SKM-1 (cell line): ENCODE data around the gene NELFCD.

Source experiments
- DNase-seq: peaks from one replicate; lab custom pipeline; 2025; ENCODE audit not compliant: unreplicated experiment; lab: John Stamatoyannopoulos, UW

Gene NELFCD

DNA sequence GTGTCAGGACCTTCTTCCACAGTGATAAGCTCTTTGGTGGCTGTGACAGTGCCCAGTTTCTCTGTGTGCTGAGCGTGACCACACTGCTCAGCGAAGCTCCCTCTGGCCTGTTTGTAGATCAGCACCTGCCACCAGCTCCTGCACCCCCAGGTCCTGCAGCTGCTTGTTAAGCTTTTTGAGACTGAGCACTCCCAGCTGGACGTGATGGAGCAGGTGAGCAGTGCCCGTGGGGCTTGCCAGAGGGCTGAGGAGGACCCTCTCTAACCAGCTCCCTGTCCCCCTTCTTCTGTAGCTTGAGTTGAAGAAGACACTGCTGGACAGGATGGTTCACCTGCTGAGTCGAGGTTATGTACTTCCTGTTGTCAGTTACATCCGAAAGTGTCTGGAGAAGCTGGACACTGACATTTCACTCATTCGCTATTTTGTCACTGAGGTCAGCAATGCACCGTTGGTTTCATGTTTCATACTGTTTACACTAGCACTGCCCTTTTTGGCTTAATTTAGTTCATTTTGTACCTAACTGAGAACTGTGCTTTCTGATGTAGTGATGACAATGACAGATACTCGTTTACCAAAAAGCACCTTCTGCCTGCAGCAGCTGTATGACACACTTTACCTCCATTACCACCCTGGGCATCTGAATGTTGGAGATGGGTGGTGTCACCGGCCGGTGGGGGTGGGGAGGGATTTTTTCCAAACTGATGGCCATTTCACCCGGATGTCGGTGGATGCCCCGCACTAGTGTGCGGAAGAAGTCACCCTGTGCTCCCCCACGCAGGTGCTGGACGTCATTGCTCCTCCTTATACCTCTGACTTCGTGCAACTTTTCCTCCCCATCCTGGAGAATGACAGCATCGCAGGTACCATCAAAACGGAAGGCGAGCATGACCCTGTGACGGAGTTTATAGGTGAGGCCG lies 12.5 kb downstream of the NELFCD start:
- no peak for DNase-seq

DNA sequence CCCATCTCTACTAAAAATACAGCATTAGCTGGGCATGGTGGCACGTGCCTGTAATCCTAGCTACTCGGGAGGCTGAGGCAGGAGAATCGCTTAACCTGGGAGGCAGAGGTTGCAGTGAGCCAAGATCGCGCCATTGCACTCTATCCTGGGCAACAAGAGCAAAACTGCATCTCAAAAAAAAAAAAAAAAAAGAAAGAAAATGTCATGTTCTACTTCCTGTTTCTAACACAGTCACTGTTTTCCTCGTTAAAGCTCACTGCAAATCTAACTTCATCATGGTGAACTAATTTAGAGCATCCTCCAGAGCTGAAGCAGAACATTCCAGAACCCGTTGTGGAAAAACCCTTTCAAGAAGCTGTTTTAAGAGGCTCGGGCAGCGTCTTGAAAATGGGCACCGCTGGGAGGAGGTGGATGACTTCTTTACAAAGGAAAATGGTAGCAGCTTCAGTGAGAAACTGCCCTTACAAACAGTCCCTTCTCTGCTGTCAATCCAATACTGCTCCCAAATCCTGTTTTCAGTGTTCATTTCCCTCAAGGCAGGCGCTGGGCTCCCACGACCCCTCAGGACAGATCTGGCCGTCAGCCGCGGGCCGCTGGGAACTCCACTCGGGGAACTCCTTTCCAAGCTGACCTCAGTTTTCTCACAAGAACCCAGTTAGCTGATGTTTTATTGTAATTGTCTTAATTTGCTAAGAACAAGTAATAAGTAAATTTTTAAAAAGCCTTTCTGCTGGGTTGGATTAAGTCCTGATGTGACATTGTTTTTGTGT lies 13.5 kb downstream of the NELFCD start:
- DNase-seq = no peak

DNA sequence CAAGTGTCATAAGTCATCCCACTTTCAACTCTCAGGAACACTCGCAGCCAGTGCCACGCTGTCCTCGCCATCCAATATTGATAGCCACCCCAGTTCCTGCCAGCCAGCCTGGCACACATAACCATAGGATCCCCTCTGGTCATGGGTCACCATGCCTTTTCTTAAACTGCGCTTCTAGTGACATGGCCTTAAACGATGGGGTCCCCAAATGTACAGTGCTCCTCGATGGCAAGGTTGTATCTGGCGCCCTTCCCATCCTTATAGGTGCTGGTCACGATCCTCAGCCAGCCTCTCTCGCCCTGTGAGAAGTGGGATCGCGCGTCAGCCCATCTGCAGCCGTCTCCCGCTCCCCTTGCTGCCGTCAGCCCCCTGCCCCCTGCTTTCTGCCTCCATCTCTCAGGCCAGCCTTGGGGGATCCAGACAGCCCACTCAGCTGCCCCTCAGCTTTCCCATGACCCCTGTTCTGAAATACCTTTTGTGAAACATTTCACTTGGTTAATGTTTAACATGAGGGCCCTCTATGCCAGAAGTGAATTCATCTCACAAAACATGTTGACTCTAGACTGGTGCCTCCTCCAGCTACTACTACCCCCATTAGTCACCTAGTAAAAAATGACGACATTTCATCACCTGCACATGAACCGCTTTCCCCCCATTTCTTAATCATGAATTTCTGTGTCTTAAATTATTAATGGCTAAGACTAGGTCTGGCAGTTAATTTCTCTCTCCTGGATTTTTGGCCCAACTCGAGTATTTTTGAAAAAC lies 14.6 kb downstream of the NELFCD start:
- no peak for DNase-seq

DNA sequence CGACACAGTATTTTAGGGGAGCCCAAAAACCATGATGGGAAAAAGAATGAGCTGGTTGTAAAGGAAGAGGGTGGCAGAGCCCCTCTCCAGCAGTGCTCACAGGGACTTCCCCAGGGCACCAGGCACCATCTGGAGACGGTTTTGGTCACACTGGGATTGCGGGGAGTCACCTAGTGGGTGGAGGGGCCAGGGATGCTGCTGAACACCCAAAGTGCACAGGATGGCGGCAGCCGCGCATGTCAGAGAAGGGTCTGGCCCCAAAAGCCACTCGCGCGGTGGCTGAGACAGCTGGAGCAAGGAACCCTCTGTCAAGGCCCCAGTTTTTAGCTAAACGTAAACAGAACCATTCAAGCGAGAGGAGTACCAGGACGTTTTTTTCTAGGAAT lies 15.2 kb downstream of the NELFCD start:
- no peak for DNase-seq

DNA sequence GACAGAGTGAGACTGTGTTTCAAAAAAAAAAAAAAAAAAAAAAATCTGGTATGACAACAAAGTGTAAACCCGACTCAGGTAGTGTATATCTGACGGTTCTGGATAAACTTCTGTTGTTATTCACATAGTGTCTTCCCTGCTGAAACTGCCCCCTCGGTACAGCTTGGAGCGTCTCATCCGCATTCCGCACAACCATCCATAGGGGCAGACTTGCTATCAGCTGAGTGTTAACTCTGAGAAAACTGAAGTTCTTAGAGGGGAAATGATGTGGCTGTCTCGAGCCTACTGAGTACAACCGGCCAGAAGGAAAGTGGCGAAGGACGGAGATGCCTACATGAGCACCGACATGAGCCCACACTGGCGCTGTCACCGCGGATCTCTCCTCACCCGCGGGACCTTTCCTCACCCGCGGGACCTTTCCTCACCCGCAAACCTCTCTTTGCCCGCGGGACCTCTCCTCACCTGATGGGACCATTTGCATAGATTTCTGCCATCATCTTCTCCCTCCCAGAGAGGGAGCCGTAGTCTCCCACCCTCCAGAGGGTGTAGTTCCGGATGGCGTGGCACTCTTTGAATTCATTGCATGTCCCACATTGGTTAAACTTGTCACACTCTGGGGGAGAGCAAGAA lies 16.2 kb downstream of the NELFCD start:
- DNase-seq = no peak

DNA sequence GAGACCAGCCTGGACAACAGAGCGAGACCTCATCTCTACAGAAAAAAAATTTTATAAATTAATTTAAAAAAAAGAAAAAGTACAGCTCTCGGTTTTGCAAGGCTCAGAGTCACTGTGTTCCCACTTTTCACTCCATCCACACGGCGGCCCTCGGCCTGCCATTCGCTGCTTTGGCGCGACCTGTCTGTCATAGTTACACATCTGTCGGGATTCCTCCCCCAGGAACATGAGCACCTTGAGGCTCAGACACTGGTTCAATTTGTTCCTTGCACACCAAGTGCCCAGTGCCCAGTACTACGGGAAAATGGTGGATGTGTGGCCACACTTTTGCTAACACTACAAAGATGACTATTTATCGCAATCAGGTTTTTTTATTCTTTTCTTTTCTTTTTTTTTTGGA lies 17.6 kb downstream of the NELFCD start:
- no peak for DNase-seq

DNA sequence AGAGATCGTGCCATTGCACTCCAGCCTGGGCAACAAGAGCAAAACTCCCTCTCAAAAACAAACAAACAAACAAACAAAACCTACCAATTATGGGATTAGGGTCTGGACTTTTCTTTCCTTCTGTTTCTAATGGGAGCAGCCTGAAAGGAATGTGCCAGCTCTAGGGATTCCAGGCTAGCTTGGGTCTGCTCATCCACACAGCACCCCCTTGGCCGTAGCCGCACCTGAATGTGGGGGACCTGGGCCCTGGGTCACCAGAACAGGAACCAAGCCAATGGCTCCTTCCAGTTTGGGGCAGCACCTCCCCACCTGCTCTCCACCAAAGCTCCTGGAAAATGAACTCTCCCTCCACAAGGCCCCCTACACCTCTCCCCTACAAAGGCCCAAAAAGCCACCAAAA lies 19.3 kb downstream of the NELFCD start:
- no peak for DNase-seq

DNA sequence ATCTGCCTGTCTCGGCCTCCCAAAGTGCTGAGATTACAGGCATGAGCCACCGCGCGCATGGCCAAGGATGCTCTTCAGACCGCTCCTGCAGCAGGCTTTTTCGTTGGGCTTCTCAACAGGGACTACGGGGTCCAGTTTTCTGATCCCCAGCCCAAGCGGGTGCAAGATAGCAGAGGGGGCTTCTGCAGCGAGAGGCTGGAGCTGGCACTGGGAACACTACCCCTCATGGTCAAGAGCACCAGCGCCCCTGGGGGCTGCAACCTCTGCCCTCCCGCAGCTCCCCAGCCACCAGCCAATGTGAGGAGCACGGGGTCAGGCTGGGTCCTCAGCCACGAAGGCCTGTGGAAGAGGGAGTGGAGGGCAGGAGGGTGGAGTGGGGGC lies 20.0 kb downstream of the NELFCD start:
- DNase-seq = no peak

DNA sequence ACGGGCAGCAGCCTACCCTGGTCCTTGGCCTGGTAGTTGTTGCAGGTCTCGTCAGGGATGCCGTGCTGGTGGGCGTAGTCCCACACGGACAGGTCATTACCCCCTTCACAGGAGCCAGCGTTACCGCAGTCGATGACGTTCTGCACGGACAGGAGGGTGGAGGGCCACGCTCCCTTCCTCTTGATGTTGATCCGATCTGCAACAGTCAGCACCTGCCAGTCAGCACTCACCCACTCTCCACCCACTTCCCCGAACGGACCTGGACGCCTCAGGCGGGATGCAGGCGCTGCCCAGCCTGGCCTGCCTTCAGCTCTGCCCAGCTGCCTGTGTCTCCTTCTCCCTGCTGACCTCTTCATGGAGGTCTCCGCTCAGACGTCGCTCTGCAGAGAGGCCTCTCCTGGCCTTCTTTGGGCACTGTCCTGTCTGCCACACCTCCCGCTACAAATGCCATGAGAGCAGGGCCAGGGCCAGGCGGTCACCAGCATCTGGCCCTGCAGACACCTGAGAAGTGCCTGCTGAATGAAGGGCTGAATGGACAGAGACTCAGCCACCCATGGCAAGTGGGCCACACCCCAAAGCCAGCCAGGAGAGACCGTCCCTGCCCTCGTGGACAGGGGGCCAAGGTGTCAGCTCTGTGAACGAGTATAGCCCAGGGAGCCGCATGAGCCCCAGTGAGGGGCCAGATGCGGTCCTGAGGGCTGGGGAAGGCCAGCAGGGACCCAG lies 20.6 kb downstream of the NELFCD start:
- no peak for DNase-seq

DNA sequence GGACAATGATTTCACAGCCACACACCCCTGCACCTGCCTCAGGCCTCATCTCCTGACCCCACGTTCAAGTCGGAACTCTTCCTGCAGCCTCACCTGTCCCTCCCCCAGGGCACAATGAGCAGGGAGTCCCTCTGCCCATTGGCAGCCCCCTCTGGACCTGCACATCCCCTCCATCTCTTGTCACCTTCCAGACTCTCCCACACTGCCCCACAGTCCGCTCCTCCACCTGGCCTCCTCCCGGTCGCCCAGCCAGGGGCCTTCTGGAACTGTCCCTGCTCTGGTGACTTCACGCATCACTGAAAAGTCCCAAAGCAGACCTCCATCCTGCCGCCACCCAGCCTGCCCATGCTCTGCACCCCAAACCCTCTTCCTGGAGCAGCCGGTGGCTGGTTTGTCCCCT lies 21.3 kb downstream of the NELFCD start:
- no peak for DNase-seq

DNA sequence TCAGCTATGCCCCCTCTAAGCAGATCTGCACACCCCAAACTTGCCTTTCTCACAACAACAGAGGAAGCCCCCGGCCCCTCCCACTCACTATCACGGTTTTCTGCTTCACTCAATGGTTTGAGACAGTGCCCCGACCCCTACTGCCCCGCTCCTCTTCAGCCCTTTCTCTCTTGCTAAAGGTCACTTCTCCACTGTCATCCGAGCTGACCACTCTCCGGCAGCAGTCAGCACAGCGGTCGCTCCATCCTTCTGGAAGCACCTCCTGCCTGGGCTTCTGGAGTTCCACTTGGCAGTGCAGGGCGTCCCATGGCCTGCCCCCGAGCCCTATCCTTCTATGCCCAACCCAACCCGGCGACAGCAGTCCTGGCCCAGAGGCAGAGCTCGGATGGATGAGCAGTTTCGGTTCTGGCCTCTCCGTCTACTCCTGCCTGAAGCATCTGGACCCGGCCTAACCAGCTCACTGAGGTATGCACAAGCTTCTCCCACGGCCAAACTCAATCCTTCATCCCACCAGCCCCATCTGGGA lies 21.9 kb downstream of the NELFCD start:
- no peak for DNase-seq

DNA sequence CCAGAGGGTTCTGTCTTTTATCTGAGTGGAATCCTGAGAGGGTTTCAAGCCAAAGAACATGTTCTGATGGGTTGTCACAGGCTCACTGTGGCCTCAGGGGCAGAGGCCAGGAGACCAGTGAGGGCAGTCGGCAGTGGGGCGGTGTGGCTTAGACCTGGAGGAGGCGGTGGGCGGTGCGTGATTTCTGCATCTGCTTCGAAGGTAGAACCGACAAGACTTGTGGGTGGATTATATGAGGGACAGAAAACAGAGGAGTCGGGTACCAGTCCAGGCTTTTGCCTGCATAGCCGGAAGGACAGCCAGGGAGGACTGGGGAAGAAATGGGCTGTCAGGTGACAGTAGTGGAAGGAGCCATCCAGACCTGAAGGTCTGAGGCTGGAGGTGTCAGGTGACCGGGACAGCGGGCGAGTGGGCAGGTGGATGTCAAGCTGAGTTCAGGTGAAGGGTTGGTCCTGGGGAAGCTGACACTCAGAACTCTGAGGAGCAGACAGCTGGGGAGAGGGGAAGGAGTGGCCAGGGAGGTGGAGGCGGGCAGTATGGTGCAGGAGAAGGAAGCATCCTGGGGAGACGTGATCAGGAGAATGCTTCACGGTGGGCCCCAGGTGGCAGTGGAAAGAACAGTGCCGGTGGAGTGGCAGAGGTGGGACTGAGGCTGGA lies 22.9 kb downstream of the NELFCD start:
- no peak for DNase-seq

DNA sequence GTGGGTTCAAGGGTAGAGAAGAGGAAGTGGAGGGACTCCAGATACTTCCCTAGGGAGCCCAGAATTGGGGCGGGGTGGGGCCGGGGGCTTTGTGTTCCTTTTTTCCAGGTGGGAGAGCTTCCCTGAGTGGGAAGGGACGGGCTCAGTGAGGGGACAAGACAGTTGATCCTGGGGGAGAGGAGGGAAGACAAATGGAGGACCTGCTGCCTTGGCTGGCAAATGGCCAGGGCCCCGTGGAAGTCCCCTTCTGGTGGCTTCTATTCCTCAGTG lies 23.4 kb downstream of the NELFCD start:
- DNase-seq = no peak

DNA sequence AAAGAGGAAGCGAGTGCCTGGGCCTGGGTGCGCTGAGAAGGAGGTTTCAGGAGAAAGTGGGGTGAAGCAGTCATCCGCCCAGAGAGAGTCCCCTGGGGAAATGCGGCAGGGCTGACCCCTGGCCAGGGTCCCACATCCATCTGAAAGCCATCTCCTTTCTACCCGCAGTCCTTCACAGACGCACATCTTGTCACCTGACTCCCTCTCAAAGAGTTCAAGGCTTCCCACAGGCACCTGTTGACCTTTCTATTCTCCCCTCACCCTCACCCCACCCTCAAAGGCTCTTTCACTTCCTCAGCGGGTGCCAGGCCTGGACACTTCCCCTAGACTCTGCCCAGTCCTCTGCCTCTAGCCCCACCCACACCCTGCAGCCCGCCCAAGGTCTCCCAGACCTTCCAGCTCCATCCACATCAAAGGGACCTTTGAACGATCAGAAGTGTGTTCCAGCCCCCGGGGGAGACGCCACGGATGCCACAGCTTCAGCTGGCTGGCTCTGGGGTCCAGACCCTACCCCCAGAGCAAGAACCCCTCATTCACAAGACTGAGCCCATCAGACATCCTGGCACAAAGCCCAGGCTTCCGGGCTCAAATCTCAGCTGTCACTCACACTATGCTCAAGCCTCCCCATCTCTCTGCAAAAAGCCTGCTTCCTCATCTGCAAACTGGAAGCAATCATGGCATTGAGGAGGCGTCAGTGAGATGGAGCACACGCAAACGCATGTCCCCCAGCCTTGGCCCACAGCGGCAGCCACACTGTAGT lies 23.9 kb downstream of the NELFCD start:
- DNase-seq = peak; percentile 86

DNA sequence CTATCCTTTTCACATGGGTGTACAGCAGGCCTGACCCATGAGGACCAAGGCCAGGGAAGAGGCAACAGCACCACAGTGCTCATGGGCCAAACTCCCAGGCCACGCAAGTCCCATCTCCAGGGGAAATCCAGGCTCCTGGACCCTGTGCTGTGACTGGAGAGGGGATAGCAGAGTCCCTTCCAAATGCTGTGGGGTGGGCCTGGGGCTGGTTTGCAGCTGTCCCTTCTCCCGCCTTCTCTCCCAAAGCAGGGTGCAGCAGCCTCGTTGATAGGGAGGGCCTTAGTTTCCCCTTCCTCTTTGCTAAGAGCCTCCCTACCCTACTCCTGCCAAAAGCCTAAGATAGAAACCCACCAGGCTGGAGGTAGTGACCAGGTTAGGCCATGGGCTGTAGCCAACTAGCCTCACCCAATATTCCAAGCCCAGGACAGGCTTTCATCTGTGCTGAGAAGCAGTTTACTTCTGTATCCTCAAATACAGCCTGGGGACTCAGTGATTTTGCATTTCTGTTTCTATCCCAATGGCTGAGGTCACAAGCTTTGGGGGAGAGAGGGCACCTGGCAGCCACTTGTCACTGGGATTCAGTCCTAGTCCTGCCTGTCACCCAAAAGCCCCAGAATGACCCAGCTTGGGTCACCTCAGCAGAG lies 24.6 kb downstream of the NELFCD start:
- no peak for DNase-seq

DNA sequence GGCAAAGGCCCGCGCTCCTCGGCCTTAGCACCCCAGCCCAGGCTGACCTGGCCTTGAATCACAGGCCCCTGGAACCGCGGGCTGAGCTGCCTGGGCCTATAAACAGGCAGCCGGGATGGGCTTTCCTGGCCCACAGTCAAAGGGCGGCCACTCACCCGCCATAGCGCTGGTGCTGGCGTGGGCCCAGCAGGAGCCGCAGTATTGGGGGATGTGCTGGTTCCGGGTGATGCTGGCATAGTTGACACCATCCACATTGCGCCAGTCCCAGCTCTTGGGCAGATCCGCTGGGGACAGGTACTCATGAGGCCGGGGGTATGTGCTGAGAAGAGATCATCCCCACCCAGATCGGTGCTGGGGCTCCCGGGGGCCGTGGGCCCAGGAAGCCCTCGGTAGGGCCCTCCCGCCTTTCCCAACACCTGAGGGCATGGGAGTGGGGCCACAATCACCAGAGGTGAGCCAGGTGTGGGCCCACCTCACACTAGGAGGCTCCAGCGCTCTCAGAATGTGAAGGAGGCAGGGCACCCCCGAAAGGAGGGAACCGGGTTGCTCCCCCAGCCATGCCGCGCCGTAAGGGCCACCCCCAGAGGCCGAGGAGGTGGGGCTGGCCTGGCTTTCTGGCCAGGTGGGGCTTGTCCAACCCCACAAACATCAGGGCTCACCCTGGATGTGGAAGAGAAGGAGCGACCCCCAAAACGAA lies 25.3 kb downstream of the NELFCD start:
- no peak for DNase-seq

DNA sequence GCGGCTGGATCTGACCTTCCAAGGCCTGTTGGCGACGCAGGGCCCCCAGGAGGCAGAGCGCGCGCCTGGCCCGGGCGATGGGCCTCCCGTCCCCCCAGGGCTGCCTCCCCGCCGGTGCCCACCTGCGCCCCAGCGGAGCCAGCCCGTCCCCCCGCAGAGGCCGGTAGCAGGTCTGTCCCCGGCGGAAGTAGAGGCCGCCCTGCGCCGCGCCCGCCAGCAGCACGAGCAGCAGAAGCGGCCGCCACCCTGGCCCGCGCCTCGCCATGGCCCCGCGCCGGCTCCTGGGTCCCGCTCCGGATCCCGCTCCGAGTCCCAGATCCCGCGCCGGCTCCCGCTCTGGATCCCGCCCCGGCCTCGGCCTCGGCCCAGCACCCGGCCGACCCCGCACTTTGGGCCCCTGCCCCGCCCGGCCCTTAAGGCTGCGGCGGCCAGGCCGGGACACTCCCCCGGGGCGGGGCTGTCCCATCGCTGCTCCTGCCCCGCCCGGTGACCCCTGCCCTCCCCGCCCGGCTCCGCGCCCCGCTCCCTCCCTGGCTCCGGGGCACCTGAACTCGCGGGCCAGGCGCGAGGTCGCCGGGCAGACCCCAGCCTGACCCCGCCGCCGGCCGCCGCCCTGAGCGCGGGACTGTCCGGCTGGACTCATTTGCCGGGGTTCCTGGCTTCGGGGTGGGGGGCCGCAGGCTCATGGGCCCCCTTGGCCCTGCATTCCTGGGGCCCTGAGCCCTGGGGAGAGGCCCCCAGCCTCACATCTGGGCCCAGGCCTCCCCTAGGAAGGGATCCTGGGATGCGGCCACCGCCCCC lies 26.0 kb downstream of the NELFCD start, which contains the start of gene CTSZ:
CTSZ (minus strand) TSS at position 391 of the 801 bp plus-strand sequence; CDS start at position 265, 126 bp downstream.
- no peak for DNase-seq
